A673 (cell line): ENCODE data around the gene SLC9A1. TPM values are rescaled to one million over a fixed set of nuclear protein-coding genes. Genes with fewer than 3 reads are reported as not detected.

ENCODE experiments used
- BruUV-seq: library from RNA; stranded (reverse); fragments of 400-500 nt; replicated peaks from 2 replicates; lab custom pipeline; 2021; lab: Mats Ljungman, UMichigan
- CTCF ChIA-PET: fragments of 300-600 bp; sonication (Branson Sonifier 250); formaldehyde crosslinking; loops from one replicate; lab custom pipeline; 2022; ENCODE audit warnings: antibody characterized with exemption; lab: Charles Lee
- POLR2A ChIA-PET: fragments of 300-600 bp; sonication (Branson Sonifier 250); formaldehyde crosslinking; loops from one replicate; lab custom pipeline; 2022; ENCODE audit warnings: antibody characterized with exemption; ENCODE audit not compliant: low non-redundant PET; lab: Charles Lee
- DNase-seq: peaks from one replicate; pipeline ENCODE4 v3.0.0-alpha.2; 2015; ENCODE audit warnings: low spot score
- H3K27ac ChIP-seq: fragments of 200-600 bp; sonication (generic); 2 replicates; pipeline ENCODE4 v1.5.1; 2016; ENCODE audit warnings: mixed run types, low read depth, mild to moderate bottlenecking, mixed read lengths, antibody characterized with exemption, low read length; ENCODE audit not compliant: poor library complexity, severe bottlenecking
- H3K27me3 ChIP-seq: fragments of 200-600 bp; sonication (generic); replicated peaks from 2 replicates; pipeline ENCODE4 v1.6.1; 2017; ENCODE audit warnings: mixed run types, low read depth, mild to moderate bottlenecking, mixed read lengths, antibody characterized with exemption, low read length; ENCODE audit not compliant: insufficient read depth, poor library complexity
- H3K36me3 ChIP-seq: fragments of 200-600 bp; sonication (generic); 2 replicates; pipeline ENCODE4 v1.6.1; 2016; ENCODE audit warnings: mixed run types, mild to moderate bottlenecking, mixed read lengths, antibody characterized with exemption, low read length; ENCODE audit not compliant: insufficient read depth, poor library complexity, severe bottlenecking
- H3K4me1 ChIP-seq: fragments of 200-600 bp; sonication (generic); 2 replicates; pipeline ENCODE4 v1.6.1; 2017; ENCODE audit warnings: mixed run types, mild to moderate bottlenecking, mixed read lengths, antibody characterized with exemption, low read length; ENCODE audit not compliant: insufficient read depth, poor library complexity, severe bottlenecking
- H3K4me3 ChIP-seq: fragments of 200-600 bp; sonication (generic); 2 replicates; pipeline ENCODE4 v1.5.1; 2016; ENCODE audit warnings: low read depth, mixed run types, mild to moderate bottlenecking, mixed read lengths, low read length; ENCODE audit not compliant: poor library complexity, severe bottlenecking
- H3K9me3 ChIP-seq: fragments of 200-600 bp; sonication (generic); 2 replicates; pipeline ENCODE4 v1.6.1; 2016; ENCODE audit warnings: mixed run types, low read depth, mild to moderate bottlenecking, mixed read lengths, antibody characterized with exemption, low read length; ENCODE audit not compliant: poor library complexity, severe bottlenecking
- CTCF ChIP-seq: fragments of 300-800, 200-600 bp; sonication (generic); conservative IDR thresholded peaks from 2 replicates; pipeline ENCODE4 v1.5.1; 2017; ENCODE audit warnings: low read depth, mild to moderate bottlenecking, antibody characterized with exemption, low read length, moderate library complexity, mixed read lengths
- EZH2 ChIP-seq: fragments of 200-600 bp; sonication (generic); IDR thresholded peaks from 2 replicates; pipeline ENCODE4 v1.6.1; 2017; ENCODE audit warnings: borderline replicate concordance, low read depth, mild to moderate bottlenecking, mixed read lengths, antibody characterized with exemption, low read length; ENCODE audit not compliant: poor library complexity, severe bottlenecking
- intact Hi-C: fragments of 100-400 bp; cut with micrococcal nuclease; formaldehyde crosslinking; loops from one replicate; pipeline ENCODE4 v1.10.0; 2022; ENCODE audit not compliant: unreplicated experiment
- total RNA-seq: library from RNA; stranded (reverse); gene quantifications from 2 replicates; pipeline ENCODE4 v1.2.3, GENCODE V29; 2021

The SLC9A1 gene
- total RNA-seq, 1 experiment from 2014 or later: 30.2 TPM

DNA sequence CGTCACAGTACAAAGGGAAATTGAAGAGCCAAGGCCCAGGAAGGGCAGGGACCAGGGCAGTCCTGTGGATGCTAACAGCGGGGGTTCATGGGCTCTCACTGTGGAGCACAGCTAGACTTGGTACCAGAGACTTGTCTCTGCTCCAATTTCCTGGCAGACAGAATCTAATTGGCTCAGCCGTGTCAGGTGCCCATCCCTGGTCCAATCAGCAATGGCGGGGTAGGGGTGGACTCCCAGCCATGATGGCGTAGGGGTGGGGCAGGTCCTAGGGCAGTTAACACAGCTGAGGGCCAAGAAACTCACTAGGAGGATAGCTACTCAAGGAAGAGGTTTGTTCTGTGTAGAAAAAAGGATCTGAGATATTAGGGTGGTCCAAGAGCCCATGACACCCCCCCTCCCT, 102.4 kb downstream of the SLC9A1 start:
- no peaks in the 10 kb centered on the region for H3K36me3 ChIP-seq
- no TSS peak for BruUV-seq
- intact Hi-C loops: no loop called here
- H3K27me3 ChIP-seq: no peaks in the 10 kb centered on the region
- POLR2A ChIA-PET: no interaction called here
- H3K4me1 ChIP-seq: no peaks in the 10 kb centered on the region
- TF ChIP-seq EZH2 (no peak), CTCF (no peak)
- no peak for DNase-seq
- no peaks in the 10 kb centered on the region for H3K9me3 ChIP-seq
- no peak overlapping the region for H3K27ac ChIP-seq
- H3K4me3 ChIP-seq: no peak overlapping the region
- CTCF ChIA-PET: no interaction called here

DNA sequence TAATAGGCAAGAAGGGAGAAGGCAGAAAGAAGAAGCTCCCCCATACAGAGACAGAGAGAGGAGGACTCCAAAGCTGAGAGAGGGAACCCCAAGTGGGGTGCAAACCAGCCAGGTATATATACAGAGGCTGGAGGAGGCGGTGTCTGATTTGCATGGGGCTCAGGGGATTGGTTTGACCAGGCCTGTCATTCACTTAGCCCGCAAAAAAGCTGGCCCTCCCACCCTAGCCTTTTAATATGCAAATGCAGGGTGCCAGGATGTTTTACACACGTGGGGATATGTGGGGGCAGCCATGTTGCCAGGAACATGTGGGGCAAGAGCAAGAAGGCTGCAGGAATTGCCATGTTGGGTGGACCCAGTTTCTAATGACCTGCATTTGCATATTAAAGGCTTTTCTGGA, 105.3 kb downstream of the SLC9A1 start:
- no TSS peak for BruUV-seq
- H3K4me1 ChIP-seq: no peaks in the 10 kb centered on the region
- ChIA-PET CTCF (no interaction called here), POLR2A (no interaction called here)
- H3K27me3 ChIP-seq: no peaks in the 10 kb centered on the region
- H3K9me3 ChIP-seq: no peaks in the 10 kb centered on the region
- peak; percentile 79 for DNase-seq
- H3K4me3 ChIP-seq: no peak overlapping the region
- intact Hi-C loops: loop anchor here (10.0 kb wide), 1 partner anchor 145 kb away; no protein-coding TSS in a partner anchor
- no peaks in the 10 kb centered on the region for H3K36me3 ChIP-seq
- TF ChIP-seq CTCF (no peak), EZH2 (no peak)
- H3K27ac ChIP-seq: no peak overlapping the region

GRCh38 chr1:27049100-27049499, 105.8 kb downstream of the SLC9A1 start:
- no peak overlapping the region for H3K27ac ChIP-seq
- BruUV-seq: TSS peak; percentile 71
- H3K4me1 ChIP-seq: no peaks in the 10 kb centered on the region
- H3K27me3 ChIP-seq: no peaks in the 10 kb centered on the region
- H3K36me3 ChIP-seq: no peaks in the 10 kb centered on the region
- DNase-seq: no peak
- TF ChIP-seq EZH2 (no peak), CTCF (no peak)
- no peaks in the 10 kb centered on the region for H3K9me3 ChIP-seq
- CTCF ChIA-PET: interaction anchor here (0.7 kb wide), 1 partner anchor 49 kb away, joined by 3 read pairs; no protein-coding TSS in a partner anchor
- intact Hi-C loops: loop anchor here (10.0 kb wide), 1 partner anchor 146 kb away; no protein-coding TSS in a partner anchor
- POLR2A ChIA-PET: no interaction called here
- H3K4me3 ChIP-seq: no peak overlapping the region

Other genes with a start within 250 kb of the SLC9A1 start
- not detected in 2 replicates for gene NR0B2, start 241.2 kb downstream of the SLC9A1 start, total RNA-seq
- gene NUDC, start 233.4 kb downstream of the SLC9A1 start, total RNA-seq: 172 and 187 TPM in 2 replicates
- gene KDF1, start 194.7 kb downstream of the SLC9A1 start, total RNA-seq: not detected in 2 replicates
- gene TRNP1, start 161.4 kb downstream of the SLC9A1 start, total RNA-seq: 1.0 and 1.4 TPM in 2 replicates
- gene TENT5B, start 142.3 kb downstream of the SLC9A1 start, total RNA-seq: 1.2 and 1.6 TPM in 2 replicates
- 20.9 and 25.8 TPM in 2 replicates for gene WDTC1, start 79.5 kb upstream of the SLC9A1 start, total RNA-seq
- 48.5 and 55.5 TPM in 2 replicates for gene TMEM222, start 167.0 kb upstream of the SLC9A1 start, total RNA-seq
- gene SYTL1, start 186.9 kb upstream of the SLC9A1 start, total RNA-seq: 2.1 and 3.6 TPM in 2 replicates
- 2.4 and 2.9 TPM in 2 replicates for gene MAP3K6, start 211.8 kb upstream of the SLC9A1 start, total RNA-seq
- not detected in 2 replicates for gene FCN3, start 219.7 kb upstream of the SLC9A1 start, total RNA-seq
- not detected in 2 replicates for gene CD164L2, start 228.2 kb upstream of the SLC9A1 start, total RNA-seq
- 3.1 and 4.9 TPM in 2 replicates for gene GPR3, start 237.5 kb upstream of the SLC9A1 start, total RNA-seq